Endothelial cell of umbilical vein (primary cell): ENCODE data around the gene RNU1-2. TPM values are rescaled to one million over a fixed set of nuclear protein-coding genes. Genes with fewer than 3 reads are reported as not detected.
"Not testable (repeated sequence)": the region's sequence is repeated elsewhere in the genome, so short reads cannot be mapped to it uniquely, and the experiment has no call there.

Source experiments
- BruUV-seq: library from RNA; stranded (reverse); fragments of 400-500 nt; replicated peaks from 2 replicates; lab custom pipeline; 2021; lab: Mats Ljungman, UMichigan
- CTCF ChIA-PET: fragments of 300-600, 350-600 bp; sonication (Branson Sonifier 250); formaldehyde crosslinking; loops from one replicate; lab custom pipeline; 2021; ENCODE audit warnings: antibody characterized with exemption, inconsistent platforms; lab: Charles Lee
- POLR2A ChIA-PET: fragments of 300-600, 350-600 bp; sonication (Branson Sonifier 250); formaldehyde crosslinking; loops from one replicate; lab custom pipeline; 2021; ENCODE audit warnings: antibody characterized with exemption, inconsistent platforms; lab: Charles Lee
- DNase-seq: peaks from one replicate; pipeline ENCODE4 v3.0.0-alpha.2; 2011; ENCODE audit warnings: low read depth, low spot score
- FAIRE-seq: peaks from 2 replicates; lab custom pipeline; 2011; peaks lifted over from hg19 to GRCh38; lab: Jason Lieb, UNC
- H2AFZ ChIP-seq: 2 replicates; pipeline ENCODE4 v1.6.0; 2012; ENCODE audit warnings: low read depth, low read length, control low read depth, inconsistent platforms
- H3K27ac ChIP-seq: 2 replicates; pipeline ENCODE4 v1.5.1; 2011; ENCODE audit warnings: low read depth, mild to moderate bottlenecking, control low read depth, low read length, moderate library complexity; ENCODE audit not compliant: insufficient read depth
- H3K27me3 ChIP-seq, 2 experiments: 2 replicates each; pipeline versions ENCODE4 v1.6.0 to v1.6.1; 2011; ENCODE audit warnings: low read length in 2 of 2, mixed read lengths in 1 of 2; ENCODE audit not compliant: control insufficient read depth in 2 of 2, insufficient read depth in 2 of 2
- H3K36me3 ChIP-seq, 2 experiments: 2 replicates in 1 of 2; 3 replicates in 1 of 2; pipeline ENCODE4 v1.5.1; 2011; ENCODE audit warnings: low read length in 2 of 2, mild to moderate bottlenecking in 1 of 2, moderate library complexity in 1 of 2; ENCODE audit not compliant: control insufficient read depth in 2 of 2, insufficient read depth in 2 of 2; ENCODE audit errors: extremely low read depth in 1 of 2
- H3K4me1 ChIP-seq: 3 replicates; pipeline ENCODE4 v1.5.1; 2011; ENCODE audit warnings: mild to moderate bottlenecking, low read length; ENCODE audit not compliant: control insufficient read depth, insufficient read depth; ENCODE audit errors: extremely low read depth
- H3K4me2 ChIP-seq: 2 replicates; pipeline ENCODE4 v1.6.1; 2011; ENCODE audit warnings: low read length, control low read depth, mixed read lengths; ENCODE audit not compliant: insufficient read depth
- H3K4me3 ChIP-seq, 3 experiments: fragments of 200-600 bp in 1 of 3; sonication (generic), shearing (Covaris generic) in 1 of 3; replicated peaks in 1 of 3; 2 replicates each; pipeline ENCODE4 v1.5.1; 2011 to 2016; ENCODE audit warnings: control low read depth in 3 of 3, low read length in 3 of 3, mild to moderate bottlenecking in 2 of 3, inconsistent platforms in 1 of 3, low read depth in 1 of 3, moderate library complexity in 1 of 3; ENCODE audit not compliant: insufficient read depth in 1 of 3
- H3K79me2 ChIP-seq: 2 replicates; pipeline ENCODE4 v1.6.0; 2012; ENCODE audit warnings: low read length, inconsistent platforms; ENCODE audit not compliant: control insufficient read depth, insufficient read depth
- H3K9ac ChIP-seq: replicated peaks from 2 replicates; pipeline ENCODE3; 2011; ENCODE audit warnings: low read length, control low read depth; ENCODE audit not compliant: insufficient read depth; ENCODE audit errors: extremely low read depth
- H3K9me1 ChIP-seq: replicated peaks from 3 replicates; pipeline ENCODE4 v1.6.0; 2011; ENCODE audit warnings: mild to moderate bottlenecking, low read length; ENCODE audit not compliant: control insufficient read depth, insufficient read depth; ENCODE audit errors: extremely low read depth
- H3K9me3 ChIP-seq: replicated peaks from 2 replicates; pipeline ENCODE4 v1.5.1; 2012; ENCODE audit warnings: low read length, inconsistent platforms; ENCODE audit not compliant: control insufficient read depth, insufficient read depth
- H4K20me1 ChIP-seq: replicated peaks from 2 replicates; pipeline ENCODE3; 2011; ENCODE audit warnings: mild to moderate bottlenecking, low read length; ENCODE audit not compliant: control insufficient read depth, insufficient read depth; ENCODE audit errors: extremely low read depth
- CTCF ChIP-seq, 2 donors: IDR thresholded peaks; 1 replicate in 1 of 2; 2 replicates in 1 of 2; pipeline ENCODE4 v1.5.1; 2011; ENCODE audit warnings: low read length in 2 of 2, mild to moderate bottlenecking in 2 of 2, moderate library complexity in 2 of 2, control low read depth in 1 of 2, inconsistent platforms in 1 of 2, low read depth in 1 of 2; ENCODE audit not compliant: insufficient read depth in 1 of 2; ENCODE audit errors: extremely low read depth in 1 of 2
- EZH2 ChIP-seq: IDR thresholded peaks from 2 replicates; pipeline ENCODE4 v1.6.1; 2012; ENCODE audit warnings: borderline replicate concordance, low read depth, mild to moderate bottlenecking, moderate library complexity, low read length, inconsistent platforms; ENCODE audit not compliant: severe bottlenecking
- FOS ChIP-seq: IDR thresholded peaks from 2 replicates; pipeline ENCODE4 v1.6.1; 2011; ENCODE audit warnings: mild to moderate bottlenecking, low read length, moderate library complexity, borderline replicate concordance; ENCODE audit not compliant: insufficient read depth
- GATA2 ChIP-seq: IDR thresholded peaks from 2 replicates; pipeline ENCODE4 v1.7.0; 2011; ENCODE audit warnings: low read depth, mild to moderate bottlenecking, moderate library complexity, mixed read lengths, low read length; ENCODE audit not compliant: insufficient read length, insufficient read depth
- JUN ChIP-seq: IDR thresholded peaks from 2 replicates; pipeline ENCODE4 v1.6.1; 2011; ENCODE audit warnings: borderline replicate concordance, low read depth; ENCODE audit not compliant: insufficient read length, insufficient read depth
- MYC ChIP-seq: IDR thresholded peaks from one replicate; pipeline ENCODE4 v1.6.1; 2011; ENCODE audit warnings: mild to moderate bottlenecking, low read depth, low read length
- POLR2A ChIP-seq: IDR thresholded peaks from 2 replicates; pipeline ENCODE4 v1.6.1; 2012; ENCODE audit warnings: low read depth, mild to moderate bottlenecking, control low read depth, low read length
- POLR2AphosphoS5 ChIP-seq: IDR thresholded peaks from 2 replicates; pipeline ENCODE4 v1.6.1; 2012; ENCODE audit warnings: low read depth, mild to moderate bottlenecking, control low read depth, low read length, moderate library complexity; ENCODE audit not compliant: insufficient read depth
- dilution Hi-C: fragments of 300-500 bp; cut with MboI; formaldehyde crosslinking; loops from one replicate; pipeline ENCODE4 v1.15.0; 2019; ENCODE audit warnings: low sequenced_read_pairs; ENCODE audit not compliant: extremely low pct_ligation_motif_present
- intact Hi-C: fragments of 100-400 bp; cut with micrococcal nuclease; formaldehyde crosslinking; loops from one replicate; pipeline ENCODE4 v1.10.0; 2022
- polyA plus RNA-seq, 4 experiments: library from polyadenylated mRNA; depleted of rRNA in 3 of 4; stranded (reverse) in 3 of 4; unstranded in 1 of 4; fragments of >200 nt; gene quantifications; 2 replicates each; pipeline versions ENCODE4 v1.2.1 to v1.2.3, GENCODE V29; 2011 to 2012; ENCODE audit warnings: missing spikeins in 1 of 4
- total RNA-seq: library from RNA; stranded (reverse); gene quantifications from 2 replicates; pipeline ENCODE4 v1.2.3, GENCODE V29; 2021
- TF ChIP-seq, protein P1 (sequence below): IDR thresholded peaks from 2 replicates; pipeline ENCODE4 v1.6.1; 2011; ENCODE audit not compliant: insufficient read depth, insufficient read length

The RNU1-2 gene
- total and polyA plus RNA-seq, 2 donors (not counting 3 experiments of a cell fraction or from before 2014, with no cell fraction given) = 206 to 1,319 TPM

DNA sequence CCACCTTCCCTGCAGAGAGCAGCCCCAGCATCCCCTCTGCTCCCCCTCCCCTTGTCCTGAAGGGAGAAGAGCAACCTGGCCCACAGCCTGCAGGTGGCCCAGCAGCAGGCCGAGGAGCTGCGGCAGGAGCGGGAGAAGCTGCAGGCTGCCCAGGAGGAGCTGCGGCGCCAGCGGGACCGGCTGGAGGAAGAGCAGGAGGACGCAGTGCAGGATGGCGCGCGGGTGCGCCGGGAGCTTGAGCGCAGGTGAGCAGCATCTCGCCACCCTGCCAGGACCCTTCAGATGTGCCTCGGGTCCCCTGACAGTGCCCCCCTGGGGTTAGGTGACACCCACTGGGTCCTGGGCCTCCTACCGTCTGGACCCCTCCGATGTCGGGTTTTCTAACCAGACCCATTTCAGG is 48.3 kb downstream of the RNU1-2 start:
- CTCF ChIA-PET = no interaction called here
- no peak for FAIRE-seq
- H2AFZ ChIP-seq = no peak overlapping the region

DNA sequence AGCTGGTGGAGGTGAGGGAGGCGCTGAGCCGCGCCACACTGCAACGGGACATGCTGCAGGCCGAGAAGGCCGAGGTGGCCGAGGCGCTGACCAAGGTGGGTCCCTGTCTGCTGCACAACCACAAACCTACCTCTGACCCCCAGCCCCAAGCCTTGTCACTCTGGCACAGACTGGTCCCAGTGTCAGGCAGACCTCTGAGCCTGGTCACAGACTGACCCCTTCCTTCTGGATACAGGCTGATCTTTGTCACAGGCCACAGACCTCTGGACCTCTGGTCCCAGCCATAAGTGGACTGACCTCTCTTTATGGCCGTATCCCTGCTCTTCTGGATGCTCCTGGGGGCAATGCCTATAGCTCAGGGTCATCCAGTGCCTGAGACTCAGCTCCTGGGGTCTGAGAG is 49.7 kb downstream of the RNU1-2 start:
- H3K27me3 ChIP-seq, H3K36me3 ChIP-seq, H3K79me2 ChIP-seq, H3K4me2 ChIP-seq, FAIRE-seq, H3K9me3 ChIP-seq, H3K27ac ChIP-seq, H4K20me1 ChIP-seq, BruUV-seq, H3K4me3 ChIP-seq, H3K9me1 ChIP-seq, POLR2A ChIA-PET, dilution Hi-C loops, DNase-seq, H3K4me1 ChIP-seq, H2AFZ ChIP-seq, H3K9ac ChIP-seq, intact Hi-C loops: not testable (repeated sequence)
- CTCF ChIA-PET = interaction anchor here (1.2 kb wide), 1 partner anchor 323 kb away, joined by 3 read pairs; no protein-coding TSS in a partner anchor

More for the DNA sequence above, 48.3 kb downstream of the RNU1-2 start:
- no peak overlapping the region for H3K27ac ChIP-seq
- no peak overlapping the region for H3K9ac ChIP-seq
- no peaks in the 10 kb centered on the region for H4K20me1 ChIP-seq
- H3K4me2 ChIP-seq = no peak overlapping the region
- BruUV-seq = no TSS peak
- no peaks in the 10 kb centered on the region for H3K27me3 ChIP-seq
- peaks cover 0 to 2% of the 10 kb centered on the region in 2 experiments for H3K36me3 ChIP-seq
- H3K9me3 ChIP-seq = no peaks in the 10 kb centered on the region
- no peaks in the 10 kb centered on the region for H3K9me1 ChIP-seq
- no peaks in the 10 kb centered on the region for H3K79me2 ChIP-seq
- intact Hi-C loops = no loop called here
- no peak for DNase-seq
- POLR2A ChIA-PET = no interaction called here
- no peak overlapping the region for H3K4me3 ChIP-seq
- dilution Hi-C loops = no loop called here
- TF ChIP-seq FOS = no peak
- no peak for TF ChIP-seq EZH2
- no peak for TF ChIP-seq POLR2AphosphoS5
- TF ChIP-seq, protein P1, sequence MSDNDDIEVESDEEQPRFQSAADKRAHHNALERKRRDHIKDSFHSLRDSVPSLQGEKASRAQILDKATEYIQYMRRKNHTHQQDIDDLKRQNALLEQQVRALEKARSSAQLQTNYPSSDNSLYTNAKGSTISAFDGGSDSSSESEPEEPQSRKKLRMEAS = no peak
- TF ChIP-seq CTCF (IDR thresholded peaks at IDR 0.05; ENCODE audit: extremely low read depth in 1 of 2, insufficient read depth in 1 of 2, low read depth in 1 of 2, low read length in 2 of 2) = no peak
- no peak for TF ChIP-seq POLR2A
- TF ChIP-seq JUN = no peak
- TF ChIP-seq GATA2 = no peak
- TF ChIP-seq MYC = no peak
- H3K4me1 ChIP-seq = no peaks in the 10 kb centered on the region
